PC-9 (cell line): Measurements from ENCODE around the gene ZNF148. TPM values are rescaled to one million over a fixed set of nuclear protein-coding genes. Genes with fewer than 3 reads are reported as not detected.

Source experiments
- BruUV-seq: library from RNA; stranded (reverse); fragments of 400-500 nt; replicated peaks from 2 replicates; lab custom pipeline; 2021; lab: Mats Ljungman, UMichigan
- CTCF ChIA-PET: fragments of 300-600 bp; sonication (Branson Sonifier 250); formaldehyde crosslinking; loops from one replicate; lab custom pipeline; 2022; ENCODE audit warnings: antibody characterized with exemption; lab: Charles Lee
- POLR2A ChIA-PET: fragments of 300-600 bp; sonication (Branson Sonifier 250); formaldehyde crosslinking; loops from one replicate; lab custom pipeline; 2022; ENCODE audit warnings: antibody characterized with exemption; ENCODE audit not compliant: unreplicated experiment; lab: Charles Lee
- DNase-seq, 2 experiments: peaks; one replicate each; pipeline versions ENCODE4 v3.0.0 to v3.0.0-alpha.2; 2015 to 2022; ENCODE audit warnings: mixed read lengths in 1 of 2
- H2AFZ ChIP-seq: fragments of 200-600 bp; sonication (generic); 2 replicates; pipeline ENCODE4 v1.8.1; 2017; ENCODE audit warnings: antibody characterized with exemption
- H3F3A ChIP-seq: fragments of 200-600 bp; sonication (generic); 2 replicates; pipeline ENCODE4 v1.8.1; 2017; ENCODE audit warnings: antibody characterized with exemption, mild to moderate bottlenecking, low read depth; ENCODE audit not compliant: insufficient read depth
- H3K27ac ChIP-seq: fragments of 200-600 bp; sonication (generic); 2 replicates; pipeline ENCODE4 v1.6.1; 2016; ENCODE audit warnings: mixed run types
- H3K27me3 ChIP-seq: fragments of 200-600 bp; sonication (generic); 2 replicates; pipeline ENCODE4 v1.6.1; 2016; ENCODE audit warnings: low read depth, mixed run types; ENCODE audit not compliant: insufficient read depth
- H3K36me3 ChIP-seq: fragments of 200-600 bp; sonication (generic); 2 replicates; pipeline ENCODE4 v1.6.1; 2016; ENCODE audit warnings: low read depth, mixed run types
- H3K4me1 ChIP-seq: fragments of 200-600 bp; sonication (generic); replicated peaks from 2 replicates; pipeline ENCODE4 v1.6.1; 2016; ENCODE audit warnings: mixed run types; ENCODE audit not compliant: insufficient read depth
- H3K4me2 ChIP-seq: fragments of 200-600 bp; sonication (generic); 2 replicates; pipeline ENCODE4 v1.6.1; 2017; ENCODE audit warnings: mixed run types
- H3K4me3 ChIP-seq: fragments of 200-600 bp; sonication (generic); 2 replicates; pipeline ENCODE4 v1.6.1; 2016; ENCODE audit warnings: mixed run types
- H3K79me2 ChIP-seq: fragments of 200-600 bp; sonication (generic); 2 replicates; pipeline ENCODE4 v1.6.1; 2017; ENCODE audit warnings: low read depth, mixed run types
- H3K9me2 ChIP-seq: fragments of 200-600 bp; sonication (generic); 2 replicates; pipeline ENCODE4 v1.8.1; 2017; ENCODE audit warnings: mild to moderate bottlenecking; ENCODE audit not compliant: insufficient read depth
- H3K9me3 ChIP-seq: fragments of 200-600 bp; sonication (generic); 2 replicates; pipeline ENCODE4 v1.8.1; 2016; ENCODE audit warnings: low read depth; ENCODE audit not compliant: insufficient read depth
- H4K20me1 ChIP-seq: fragments of 200-600 bp; sonication (generic); 2 replicates; pipeline ENCODE4 v1.8.1; 2017; ENCODE audit not compliant: insufficient read depth
- EZH2 ChIP-seq: fragments of 200-600 bp; sonication (generic); IDR thresholded peaks from 2 replicates; pipeline ENCODE4 v1.8.0; 2017; ENCODE audit warnings: antibody characterized with exemption, low read depth
- intact Hi-C: fragments of 100-400 bp; cut with micrococcal nuclease; formaldehyde crosslinking; loops from one replicate; pipeline ENCODE4 v1.10.0; 2022; ENCODE audit not compliant: unreplicated experiment
- total RNA-seq: library from RNA; stranded (reverse); gene quantifications from 2 replicates; pipeline ENCODE4 v1.2.3, GENCODE V29; 2021
- TF ChIP-seq, protein P1 (sequence below): fragments of 200-600 bp; sonication (generic); conservative IDR thresholded peaks from 2 replicates; pipeline ENCODE4 v1.6.1; 2017; ENCODE audit warnings: mixed run types, antibody characterized with exemption, mild to moderate bottlenecking, moderate library complexity

ZNF148 gene
- total RNA-seq, 1 experiment from 2014 or later: 62.6 TPM

- no peaks in the 10 kb centered on the region for H3K36me3 ChIP-seq
- no peak overlapping the region for H3K4me3 ChIP-seq
- H3K79me2 ChIP-seq: no peaks in the 10 kb centered on the region
- no peak overlapping the region for H2AFZ ChIP-seq
- no peaks in the 10 kb centered on the region for H3K27me3 ChIP-seq
- H3F3A ChIP-seq: no peaks in the 10 kb centered on the region
- ChIA-PET POLR2A (no interaction called here), CTCF (no interaction called here)
- BruUV-seq: no TSS peak
- H3K9me3 ChIP-seq: no peaks in the 10 kb centered on the region
- DNase-seq: no peak
- no peaks in the 10 kb centered on the region for H3K9me2 ChIP-seq
- no peak overlapping the region for H3K27ac ChIP-seq
- no peaks in the 10 kb centered on the region for H3K4me1 ChIP-seq
- TF ChIP-seq EZH2: no peak
- TF ChIP-seq, protein P1, sequence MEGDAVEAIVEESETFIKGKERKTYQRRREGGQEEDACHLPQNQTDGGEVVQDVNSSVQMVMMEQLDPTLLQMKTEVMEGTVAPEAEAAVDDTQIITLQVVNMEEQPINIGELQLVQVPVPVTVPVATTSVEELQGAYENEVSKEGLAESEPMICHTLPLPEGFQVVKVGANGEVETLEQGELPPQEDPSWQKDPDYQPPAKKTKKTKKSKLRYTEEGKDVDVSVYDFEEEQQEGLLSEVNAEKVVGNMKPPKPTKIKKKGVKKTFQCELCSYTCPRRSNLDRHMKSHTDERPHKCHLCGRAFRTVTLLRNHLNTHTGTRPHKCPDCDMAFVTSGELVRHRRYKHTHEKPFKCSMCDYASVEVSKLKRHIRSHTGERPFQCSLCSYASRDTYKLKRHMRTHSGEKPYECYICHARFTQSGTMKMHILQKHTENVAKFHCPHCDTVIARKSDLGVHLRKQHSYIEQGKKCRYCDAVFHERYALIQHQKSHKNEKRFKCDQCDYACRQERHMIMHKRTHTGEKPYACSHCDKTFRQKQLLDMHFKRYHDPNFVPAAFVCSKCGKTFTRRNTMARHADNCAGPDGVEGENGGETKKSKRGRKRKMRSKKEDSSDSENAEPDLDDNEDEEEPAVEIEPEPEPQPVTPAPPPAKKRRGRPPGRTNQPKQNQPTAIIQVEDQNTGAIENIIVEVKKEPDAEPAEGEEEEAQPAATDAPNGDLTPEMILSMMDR: no peak
- intact Hi-C loops: no loop called here
- no peaks in the 10 kb centered on the region; the same call in 1 of the 2 replicates for H4K20me1 ChIP-seq
- no peak overlapping the region for H3K4me2 ChIP-seq
Measured at GRCh38 chr3:125416235-125416634, 41.1 kb upstream of the ZNF148 start.

DNA sequence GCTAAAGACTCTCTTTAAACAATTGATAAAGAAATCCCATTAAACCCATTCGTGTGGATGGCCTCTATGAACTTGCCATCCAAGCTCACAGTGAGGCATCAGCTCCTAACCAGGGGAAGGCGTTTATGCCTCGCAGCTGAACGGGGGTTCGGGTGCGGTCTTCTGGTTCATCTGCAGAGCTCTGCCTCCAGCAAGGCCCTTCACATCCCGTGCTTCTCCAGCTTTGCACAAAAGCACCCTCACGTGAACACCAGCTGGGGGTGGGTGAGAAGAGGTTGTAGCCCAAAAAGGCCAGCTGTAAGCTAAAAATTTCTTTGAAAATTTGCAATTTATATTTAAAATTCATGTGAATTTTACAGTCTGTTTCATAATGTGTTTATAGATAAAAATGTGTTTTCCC, 39.5 kb upstream of the ZNF148 start:
- H3K27ac ChIP-seq: no peak overlapping the region
- no peaks in the 10 kb centered on the region for H3K36me3 ChIP-seq
- DNase-seq: no peak
- ChIA-PET POLR2A (interaction anchor here (0.6 kb wide), 1 partner anchor 334 kb away, joined by 7 read pairs; no protein-coding TSS in a partner anchor), CTCF (no interaction called here)
- H3F3A ChIP-seq: no peaks in the 10 kb centered on the region
- no peak overlapping the region for H2AFZ ChIP-seq
- no peak overlapping the region for H3K4me2 ChIP-seq
- H3K4me1 ChIP-seq: no peaks in the 10 kb centered on the region
- no peaks in the 10 kb centered on the region for H3K9me3 ChIP-seq
- no peaks in the 10 kb centered on the region for H3K79me2 ChIP-seq
- no TSS peak for BruUV-seq
- no peaks in the 10 kb centered on the region for H3K9me2 ChIP-seq
- no peaks in the 10 kb centered on the region; the same call in 1 of the 2 replicates for H4K20me1 ChIP-seq
- no peak overlapping the region for H3K4me3 ChIP-seq
- intact Hi-C loops: no loop called here
- no peak for TF ChIP-seq EZH2
- TF ChIP-seq, protein P1: no peak
- no peaks in the 10 kb centered on the region for H3K27me3 ChIP-seq

DNA sequence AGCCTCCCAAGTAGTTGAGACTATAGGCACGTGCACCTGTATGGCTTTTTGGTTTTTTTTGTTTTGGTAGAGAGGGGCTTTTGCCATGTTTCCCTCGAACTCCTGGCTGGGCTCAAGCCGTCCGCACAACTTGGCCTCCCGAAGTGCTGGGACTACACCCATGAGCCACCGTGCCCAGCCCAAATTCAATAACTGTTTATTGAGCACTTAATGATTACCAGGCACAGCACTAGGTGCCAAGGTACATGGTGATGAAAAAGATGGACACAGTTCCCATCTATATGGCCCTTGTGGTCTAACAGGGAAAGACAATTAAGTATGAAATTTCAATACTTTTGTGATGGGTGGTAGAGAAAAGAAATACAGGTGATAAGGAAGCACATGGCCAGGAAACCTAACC, 35.8 kb upstream of the ZNF148 start:
- Histone ChIP-seq H3K9me3 (no peaks in the 10 kb centered on the region), H3K79me2 (no peaks in the 10 kb centered on the region), H3K36me3 (no peaks in the 10 kb centered on the region), H3K27ac (no peak overlapping the region), H4K20me1 (no peaks in the 10 kb centered on the region; the same call in 1 of the 2 replicates), H3K4me2 (no peak overlapping the region), H3K9me2 (no peaks in the 10 kb centered on the region), H2AFZ (no peak overlapping the region), H3K4me1 (no peaks in the 10 kb centered on the region), H3K4me3 (no peak overlapping the region), H3K27me3 (no peaks in the 10 kb centered on the region), H3F3A (no peaks in the 10 kb centered on the region)
- intact Hi-C loops: no loop called here
- ChIA-PET POLR2A (no interaction called here), CTCF (no interaction called here)
- TF ChIP-seq EZH2: no peak
- TF ChIP-seq, protein P1: no peak
- no peak for DNase-seq
- BruUV-seq: no TSS peak
